ENCODE results near the gene SPIRE2. TPM values are rescaled to one million over a fixed set of nuclear protein-coding genes. Genes with fewer than 3 reads are reported as not detected.

Gene SPIRE2
- total and polyA plus RNA-seq, 9 of the 15 experiments (the other 6 are each of a cell fraction or from before 2014, with no cell fraction given), result 0.70 to 7.5 (median 4.6) TPM

DNA sequence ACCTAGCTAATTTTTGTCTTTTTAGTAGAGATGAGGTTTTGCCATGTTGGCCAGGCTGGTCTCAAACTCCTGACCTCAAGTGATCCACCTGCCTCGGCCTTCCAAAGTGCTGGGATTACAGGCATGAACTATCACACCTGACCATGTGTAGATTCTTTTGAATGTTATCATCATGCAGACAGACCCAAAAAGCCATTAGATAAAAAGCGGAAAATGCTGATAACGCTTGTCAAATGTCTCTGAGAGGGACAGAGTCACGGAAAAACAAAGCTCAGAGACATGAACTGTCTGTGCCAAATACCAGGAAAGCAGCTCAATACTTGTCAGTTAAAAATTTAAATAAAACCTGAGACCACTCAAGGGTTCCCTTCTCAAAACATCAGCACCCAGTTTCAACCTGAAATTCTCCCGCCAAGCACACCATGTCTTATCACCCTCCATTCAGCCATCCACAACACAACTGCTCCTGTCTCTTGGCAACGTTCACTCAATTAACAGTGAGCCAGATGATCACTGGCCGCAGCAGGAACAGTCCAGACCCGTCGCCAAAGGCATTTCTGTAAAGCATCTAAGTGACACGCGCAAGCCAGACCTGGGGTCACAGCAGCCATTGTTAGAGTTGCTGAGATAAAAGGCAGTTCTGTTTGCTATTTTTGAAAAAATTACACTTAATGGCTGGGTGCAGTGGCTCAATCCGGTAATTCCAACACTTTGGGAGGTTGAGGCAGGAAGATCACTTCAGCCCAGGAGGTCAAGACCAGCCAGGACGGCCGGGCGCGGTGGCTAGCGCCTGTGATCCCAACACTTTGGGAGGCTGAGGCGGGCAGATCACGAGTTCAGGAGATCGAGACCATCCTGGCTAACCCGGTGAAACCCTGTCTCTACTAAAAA, 41.6 kb upstream of the SPIRE2 start (continued):
- TF ChIP-seq, protein P1, sequence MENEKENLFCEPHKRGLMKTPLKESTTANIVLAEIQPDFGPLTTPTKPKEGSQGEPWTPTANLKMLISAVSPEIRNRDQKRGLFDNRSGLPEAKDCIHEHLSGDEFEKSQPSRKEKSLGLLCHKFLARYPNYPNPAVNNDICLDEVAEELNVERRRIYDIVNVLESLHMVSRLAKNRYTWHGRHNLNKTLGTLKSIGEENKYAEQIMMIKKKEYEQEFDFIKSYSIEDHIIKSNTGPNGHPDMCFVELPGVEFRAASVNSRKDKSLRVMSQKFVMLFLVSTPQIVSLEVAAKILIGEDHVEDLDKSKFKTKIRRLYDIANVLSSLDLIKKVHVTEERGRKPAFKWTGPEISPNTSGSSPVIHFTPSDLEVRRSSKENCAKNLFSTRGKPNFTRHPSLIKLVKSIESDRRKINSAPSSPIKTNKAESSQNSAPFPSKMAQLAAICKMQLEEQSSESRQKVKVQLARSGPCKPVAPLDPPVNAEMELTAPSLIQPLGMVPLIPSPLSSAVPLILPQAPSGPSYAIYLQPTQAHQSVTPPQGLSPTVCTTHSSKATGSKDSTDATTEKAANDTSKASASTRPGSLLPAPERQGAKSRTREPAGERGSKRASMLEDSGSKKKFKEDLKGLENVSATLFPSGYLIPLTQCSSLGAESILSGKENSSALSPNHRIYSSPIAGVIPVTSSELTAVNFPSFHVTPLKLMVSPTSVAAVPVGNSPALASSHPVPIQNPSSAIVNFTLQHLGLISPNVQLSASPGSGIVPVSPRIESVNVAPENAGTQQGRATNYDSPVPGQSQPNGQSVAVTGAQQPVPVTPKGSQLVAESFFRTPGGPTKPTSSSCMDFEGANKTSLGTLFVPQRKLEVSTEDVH (IDR thresholded peaks at IDR 0.05; ENCODE audit: low read depth, partially characterized antibody), result peak; percentile 77
- TF ChIP-seq BRF1 (IDR thresholded peaks at IDR 0.05; ENCODE audit: borderline replicate concordance, extremely low read depth, insufficient read length), result no peak
- TF ChIP-seq HOXB6 (CRISPR knock-in tag; IDR thresholded peaks at IDR 0.05; ENCODE audit: borderline replicate concordance), result no peak
- no peak for TF ChIP-seq HDGF (IDR thresholded peaks at IDR 0.05)
- TF ChIP-seq ZNF583 (CRISPR knock-in tag; IDR thresholded peaks at IDR 0.05), result no peak
- peak; percentile 53 for TF ChIP-seq MEIS2 (IDR thresholded peaks at IDR 0.05; ENCODE audit: partially characterized antibody)
- no peak for TF ChIP-seq WHSC1 (IDR thresholded peaks at IDR 0.05; ENCODE audit: low read length)
- TF ChIP-seq SLC30A9 (CRISPR knock-in tag; IDR thresholded peaks at IDR 0.05), result no peak
- TF ChIP-seq ZNF253 (CRISPR knock-in tag; conservative IDR thresholded peaks at IDR 0.05), result no peak
- TF ChIP-seq NFATC3 (IDR thresholded peaks at IDR 0.05), result peak; percentile 64; the same call in 1 of the 2 replicates
- no peak for TF ChIP-seq CEBPG (CRISPR knock-in tag; IDR thresholded peaks at IDR 0.05)
- no peak for TF ChIP-seq CEBPG (tag; conservative IDR thresholded peaks at IDR 0.05 in 1 of 2, IDR thresholded peaks at IDR 0.05 in 1 of 2)
- TF ChIP-seq SMAD1 (IDR thresholded peaks at IDR 0.05; ENCODE audit: low read depth, low read length, partially characterized antibody), result no peak
- TF ChIP-seq PRMT5 (CRISPR knock-in tag; IDR thresholded peaks at IDR 0.05), result no peak
- no peak for TF ChIP-seq ZNF12 (CRISPR knock-in tag; IDR thresholded peaks at IDR 0.05)
- no peak for TF ChIP-seq HMGN3 (IDR thresholded peaks at IDR 0.05; ENCODE audit: borderline replicate concordance, extremely low read depth, insufficient read length, low read depth, low read length)
- peak; percentile 68 for TF ChIP-seq FOXM1 (IDR thresholded peaks at IDR 0.05; ENCODE audit: low read depth)
- TF ChIP-seq FOXM1 (CRISPR knock-in tag; IDR thresholded peaks at IDR 0.05; ENCODE audit: low read depth), result no peak
- no peak for TF ChIP-seq ETS2 (tag; IDR thresholded peaks at IDR 0.05; ENCODE audit: borderline replicate concordance, poor library complexity, severe bottlenecking)

Measured in K562 (cell line).